Psoas muscle (tissue), 8 donors: ENCODE data around the gene RAF1. TPM values are rescaled to one million over a fixed set of nuclear protein-coding genes. Genes with fewer than 3 reads are reported as not detected.

Source experiments
- ATAC-seq, 4 donors: fragments of 200-7000 bp; cut with Tn5 transposase; one replicate each; pipeline ENCODE4 v1.9.1; 2020; ENCODE audit warnings: moderate library complexity in 3 of 4, mild to moderate bottlenecking in 2 of 4
- DNase-seq, 2 donors: peaks; one replicate each; pipeline ENCODE4 v3.0.0-alpha.2; 2020
- H3K27ac ChIP-seq: fragments of 200-600 bp; one replicate; pipeline ENCODE4 v1.8.0; 2022
- H3K27me3 ChIP-seq, 3 donors: fragments of 200-600 bp in 1 of 3; one replicate each; pipeline versions ENCODE4 v1.6.1 to v1.8.0; 2013 to 2022; ENCODE audit warnings: low read length in 2 of 3, mild to moderate bottlenecking in 2 of 3, moderate library complexity in 1 of 3; ENCODE audit not compliant: insufficient read depth in 3 of 3
- H3K36me3 ChIP-seq, 2 donors: fragments of 200-600 bp in 1 of 2; one replicate each; pipeline versions ENCODE4 v1.6.1 to v1.8.0; 2013 to 2022; ENCODE audit warnings: low read depth in 1 of 2, mild to moderate bottlenecking in 1 of 2, moderate library complexity in 1 of 2; ENCODE audit not compliant: insufficient read depth in 1 of 2
- H3K4me1 ChIP-seq: fragments of 200-600 bp; one replicate; pipeline ENCODE4 v1.8.0; 2022
- H3K4me3 ChIP-seq: fragments of 200-600 bp; one replicate; pipeline ENCODE4 v1.8.0; 2022; ENCODE audit warnings: mild to moderate bottlenecking
- H3K9me3 ChIP-seq: fragments of 200-600 bp; one replicate; pipeline ENCODE4 v1.8.0; 2022
- CTCF ChIP-seq: fragments of 200-600 bp; IDR thresholded peaks from one replicate; pipeline ENCODE4 v1.8.0; 2022; ENCODE audit warnings: antibody characterized with exemption
- WGBS, 3 donors: extraction: QIAGEN DNeasy Blood & Tissue Kit; methylation state at CpG; one replicate each; pipeline versions ENCODE4 v1.1.6 to v1.1.7; 2013; 5-methylcytosine and 5-hydroxymethylcytosine counted together
- intact Hi-C, 2 donors: fragments of 100-400 bp; cut with DNase I; formaldehyde crosslinking; loops; one replicate each; pipeline versions ENCODE4 v1.11.0 to v1.14.2; 2022
- polyA plus RNA-seq, 3 donors: library from polyadenylated mRNA; stranded (reverse); fragments of 200-250 nt; gene quantifications; one replicate each; pipeline ENCODE4 v1.2.3, GENCODE V29; 2013
- total RNA-seq, 4 donors: library from RNA; stranded (reverse); fragmentation: NEBNext Ultra II Directional in 2 of 4; extraction: Animal tissue kit (Norgen Biotek cat#: 25700) in 2 of 4; gene quantifications; one replicate each; pipeline versions ENCODE4 v1.2.1 to v1.2.4, GENCODE V29; 2021 to 2023
- donor health status: healthy with polysubstance abuse.
- donor health status: DM: no; HTN: no; CAD: no; lungs with moderate emphysema.
- donor health status: Bipolar disorder and iron deficiency.
- donor health status: healthy.
- donor health status: DM: yes; HTN: yes; CAD: no.
- donor health status: DM: no; HTN: no; CAD: no.
- donor health status: DM: no; HTN: no; CAD: no.
- donor health status: DM: yes; HTN: yes; CAD: no.

RAF1 gene
- total and polyA plus RNA-seq, 7 donors, result 87.2 to 391 (median 155) TPM

- 76 to 84% (median 76%) methylated on average over 6 of the region's 6 CpGs for WGBS, 3 donors
- peaks cover 79% of the 10 kb centered on the region for H3K4me1 ChIP-seq
- intact Hi-C loops, result no loop called here
These were observed 7.1 kb downstream of the RAF1 start for GRCh38 chr3:12656850-12657249.

GRCh38 chr3:12656193-12656592 lies 7.7 kb downstream of the RAF1 start:
- intact Hi-C loops, result no loop called here
- DNase-seq (no peak), ATAC-seq (peak; percentile 34 to 58 (median 40))
- Histone ChIP-seq H3K27ac (peak overlapping the region; percentile 99), H3K36me3 (no peaks in the 10 kb centered on the region), H3K27me3 (no peaks in the 10 kb centered on the region), H3K4me1 (peaks cover 72% of the 10 kb centered on the region), H3K4me3 (no peak overlapping the region), H3K9me3 (no peaks in the 10 kb centered on the region)
- no peak for TF ChIP-seq CTCF

More at GRCh38 chr3:12656850-12657249, 7.1 kb downstream of the RAF1 start:
- DNase-seq (no peak), ATAC-seq (no peak)
- TF ChIP-seq CTCF, result no peak
- Histone ChIP-seq H3K27ac (peak overlapping the region; percentile 99), H3K9me3 (no peaks in the 10 kb centered on the region), H3K27me3 (no peaks in the 10 kb centered on the region), H3K4me3 (no peak overlapping the region), H3K36me3 (no peaks in the 10 kb centered on the region)

GRCh38 chr3:12655701-12656100 lies 8.2 kb downstream of the RAF1 start:
- H3K36me3 ChIP-seq, result no peaks in the 10 kb centered on the region
- 58 to 75% (median 66%) methylated on average over 4 of the region's 4 CpGs for WGBS, 3 donors
- H3K4me3 ChIP-seq, result no peak overlapping the region
- no peaks in the 10 kb centered on the region for H3K27me3 ChIP-seq
- TF ChIP-seq CTCF, result no peak
- DNase-seq, result no peak
- peaks cover 67% of the 10 kb centered on the region for H3K4me1 ChIP-seq
- H3K27ac ChIP-seq, result peak overlapping the region; percentile 99
- intact Hi-C loops, result no loop called here
- no peaks in the 10 kb centered on the region for H3K9me3 ChIP-seq
- ATAC-seq, result no peak

- Histone ChIP-seq H3K9me3 (no peaks in the 10 kb centered on the region), H3K27ac (peak overlapping the region; percentile 56), H3K36me3 (no peaks in the 10 kb centered on the region), H3K4me3 (no peak overlapping the region), H3K27me3 (no peaks in the 10 kb centered on the region), H3K4me1 (peaks cover 59% of the 10 kb centered on the region)
- no peak for DNase-seq
- TF ChIP-seq CTCF, result no peak
- intact Hi-C loops, result no loop called here
- ATAC-seq, result peak in 3 of 4 donors; percentile 31 to 52 (median 39)
- WGBS, 3 donors, result 54 to 58% (median 55%) methylated on average over 4 of the region's 4 CpGs
These were observed 10.2 kb downstream of the RAF1 start for GRCh38 chr3:12653747-12654146.

- intact Hi-C loops, result no loop called here
- H3K9me3 ChIP-seq, result no peaks in the 10 kb centered on the region
- H3K4me1 ChIP-seq, result peaks cover 50% of the 10 kb centered on the region
- H3K27me3 ChIP-seq, result no peaks in the 10 kb centered on the region
- ATAC-seq (peak in 1 of 4 donors; percentile 5), DNase-seq (no peak)
- H3K27ac ChIP-seq, result peak overlapping the region; percentile 79
- TF ChIP-seq CTCF, result no peak
- 79 to 91% (median 85%) methylated on average over 12 of the region's 12 CpGs for WGBS, 3 donors
- no peaks in the 10 kb centered on the region for H3K36me3 ChIP-seq
- no peak overlapping the region for H3K4me3 ChIP-seq
These were observed 15.4 kb downstream of the RAF1 start for GRCh38 chr3:12648384-12648959.
